ENCODE data around the gene PREP.
"Not testable (repeated sequence)": the region's sequence is repeated elsewhere in the genome, so short reads cannot be mapped to it uniquely, and the experiment has no call there.

Gene PREP

GRCh38 chr6:105259913-105260889, 142.7 kb downstream of the PREP start:
- DNase-seq = no peak

- no peak for DNase-seq
These were observed 144.1 kb downstream of the PREP start for GRCh38 chr6:105258816-105259215.

- no peak for DNase-seq
These were observed 145.5 kb downstream of the PREP start for GRCh38 chr6:105257340-105257739.

GRCh38 chr6:105256619-105257018, 146.3 kb downstream of the PREP start:
- no peak for DNase-seq

GRCh38 chr6:105253787-105254186, 149.1 kb downstream of the PREP start:
- no peak for DNase-seq

GRCh38 chr6:105251689-105252088, 151.2 kb downstream of the PREP start:
- DNase-seq = no peak

GRCh38 chr6:105250533-105250932, 152.3 kb downstream of the PREP start:
- DNase-seq = no peak

- DNase-seq = no peak
These were observed 159.4 kb downstream of the PREP start for GRCh38 chr6:105243487-105243886.

GRCh38 chr6:105235155-105235554, 167.7 kb downstream of the PREP start:
- DNase-seq = no peak

GRCh38 chr6:105231771-105232170, 171.1 kb downstream of the PREP start:
- DNase-seq = not testable (repeated sequence)
